Neutrophil (primary cell): ENCODE data around the gene KRT40.
"Not testable (repeated sequence)": the region's sequence is repeated elsewhere in the genome, so short reads cannot be mapped to it uniquely, and the experiment has no call there.

Experiments used
- H3K27ac ChIP-seq: fragments of 200-600 bp; sonication (generic); 2 replicates; pipeline ENCODE4 v1.5.1; 2016; ENCODE audit warnings: mild to moderate bottlenecking, moderate library complexity
- H3K27me3 ChIP-seq: fragments of 200-600 bp; sonication (generic); 2 replicates; pipeline ENCODE4 v1.6.0; 2016; ENCODE audit warnings: mild to moderate bottlenecking
- H3K36me3 ChIP-seq: fragments of 200-600 bp; sonication (generic); 2 replicates; pipeline ENCODE4 v1.5.1; 2017
- H3K4me1 ChIP-seq, 2 experiments: fragments of 200-600 bp in 1 of 2; sonication (generic) in 1 of 2; 1 replicate in 1 of 2; 2 replicates in 1 of 2; pipeline versions ENCODE4 v1.5.1 to v1.6.1; 2013 to 2016; ENCODE audit warnings: low read depth in 1 of 2, low read length in 1 of 2, mild to moderate bottlenecking in 1 of 2, moderate library complexity in 1 of 2; ENCODE audit not compliant: control insufficient read depth in 1 of 2, insufficient read depth in 1 of 2
- H3K4me3 ChIP-seq, 2 experiments: fragments of 200-600 bp in 1 of 2; sonication (generic) in 1 of 2; 1 replicate in 1 of 2; 2 replicates in 1 of 2; pipeline ENCODE4 v1.5.1; 2013 to 2016; ENCODE audit warnings: low read depth in 1 of 2, low read length in 1 of 2, mild to moderate bottlenecking in 1 of 2, moderate library complexity in 1 of 2
- H3K9me3 ChIP-seq: fragments of 200-600 bp; sonication (generic); 2 replicates; pipeline ENCODE4 v1.5.1; 2016
- CTCF ChIP-seq: fragments of 200-600 bp; sonication (generic); IDR thresholded peaks from 2 replicates; pipeline ENCODE4 v1.5.1; 2016; ENCODE audit warnings: antibody characterized with exemption

KRT40 gene

DNA sequence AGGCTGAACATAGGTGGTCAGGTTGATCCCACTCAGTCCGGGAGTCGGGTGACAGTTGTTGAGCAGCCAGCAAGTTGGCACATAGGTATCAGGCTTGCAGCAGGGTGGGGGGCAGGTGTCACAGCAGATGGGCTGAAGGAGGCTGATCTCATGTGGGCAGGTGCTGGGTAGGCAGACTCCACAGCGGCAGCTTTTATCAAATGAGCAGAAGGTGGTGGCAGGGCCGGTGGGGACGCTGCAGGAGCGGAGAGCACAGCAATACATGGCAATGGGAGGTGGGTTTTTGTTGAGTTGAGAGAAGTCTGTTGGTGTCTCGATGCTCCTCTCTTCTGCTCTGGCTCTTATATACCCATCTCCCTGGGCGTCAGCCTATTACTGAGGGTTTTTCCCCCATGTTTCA, 24.7 kb upstream of the KRT40 start, which contains the start of gene KRTAP3-1:
Gene KRTAP3-1, minus strand, starts transcription at position 318 of the 400 bp plus-strand sequence. Its CDS starts 54 bp downstream, at position 264.
- no peak within 1 kb of the TSS for H3K4me3 ChIP-seq
- H3K36me3 ChIP-seq: no peaks in the 10 kb centered on the region
- no peak for TF ChIP-seq CTCF
- H3K9me3 ChIP-seq: no peaks in the 10 kb centered on the region
- H3K27ac ChIP-seq: no peak within 1 kb of the TSS
- H3K4me1 ChIP-seq: no peaks in the 10 kb centered on the region
- H3K27me3 ChIP-seq: peaks cover 11% of the 10 kb centered on the region

DNA sequence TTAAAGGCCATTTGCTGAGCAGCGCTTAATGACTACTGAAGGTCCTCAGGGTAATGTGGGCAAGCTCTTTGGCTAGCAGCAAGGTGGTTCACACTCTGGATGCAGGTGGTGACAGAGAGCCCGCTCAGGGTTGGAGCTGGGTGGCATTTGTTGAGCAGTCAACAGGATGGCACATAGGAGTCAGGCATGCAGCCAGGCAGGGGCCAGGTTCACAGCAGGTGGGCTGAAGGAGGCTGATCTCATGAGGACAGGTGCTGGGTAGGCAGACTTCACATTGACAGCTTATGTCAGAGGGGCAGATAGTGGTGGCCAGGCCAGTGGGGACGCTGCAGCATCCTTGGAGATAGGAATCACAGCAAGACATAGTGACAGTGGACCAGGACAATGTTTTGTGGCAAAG, 20.3 kb upstream of the KRT40 start:
- no peaks in the 10 kb centered on the region for H3K4me1 ChIP-seq
- no peaks in the 10 kb centered on the region for H3K9me3 ChIP-seq
- H3K27ac ChIP-seq: no peak overlapping the region
- no peak for TF ChIP-seq CTCF
- H3K27me3 ChIP-seq: peaks cover 25% of the 10 kb centered on the region
- no peak overlapping the region for H3K4me3 ChIP-seq
- H3K36me3 ChIP-seq: no peaks in the 10 kb centered on the region

DNA sequence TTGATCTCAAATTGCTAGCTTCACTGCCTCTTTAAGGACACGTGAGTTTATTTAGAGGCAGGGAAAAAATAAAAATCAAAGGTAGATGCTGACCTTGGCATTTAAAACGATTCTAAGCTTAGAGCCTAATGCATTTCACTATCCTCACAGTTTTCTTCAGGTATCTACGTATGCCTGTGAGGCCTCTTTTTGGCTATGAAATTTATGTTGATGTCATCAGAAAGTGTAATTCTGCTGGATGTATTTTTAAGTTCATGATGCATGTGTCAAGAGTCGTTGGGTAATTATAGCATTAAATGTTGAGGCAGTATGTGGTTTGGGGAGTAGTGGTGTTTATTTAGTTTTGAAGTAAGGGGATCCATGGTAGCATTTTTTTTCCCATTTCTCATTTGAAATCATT, 19.8 kb upstream of the KRT40 start:
- TF ChIP-seq CTCF: no peak
- H3K27me3 ChIP-seq: peaks cover 28% of the 10 kb centered on the region
- H3K36me3 ChIP-seq: no peaks in the 10 kb centered on the region
- H3K27ac ChIP-seq: no peak overlapping the region
- no peak overlapping the region for H3K4me3 ChIP-seq
- no peaks in the 10 kb centered on the region for H3K9me3 ChIP-seq
- H3K4me1 ChIP-seq: no peaks in the 10 kb centered on the region

- no peak overlapping the region for H3K4me3 ChIP-seq
- no peaks in the 10 kb centered on the region for H3K36me3 ChIP-seq
- H3K4me1 ChIP-seq: no peaks in the 10 kb centered on the region
- H3K27ac ChIP-seq: no peak overlapping the region
- no peak for TF ChIP-seq CTCF
- peaks cover 36% of the 10 kb centered on the region for H3K27me3 ChIP-seq
- H3K9me3 ChIP-seq: no peaks in the 10 kb centered on the region
Observed at GRCh38 chr17:41002814-41003213, 18.7 kb upstream of the KRT40 start.

GRCh38 chr17:41001795-41002194, 17.7 kb upstream of the KRT40 start:
- Histone ChIP-seq H3K4me1 (no peaks in the 10 kb centered on the region), H3K27ac (no peak overlapping the region), H3K4me3 (no peak overlapping the region), H3K36me3 (no peaks in the 10 kb centered on the region), H3K27me3 (peaks cover 46% of the 10 kb centered on the region), H3K9me3 (no peaks in the 10 kb centered on the region)
- no peak for TF ChIP-seq CTCF

DNA sequence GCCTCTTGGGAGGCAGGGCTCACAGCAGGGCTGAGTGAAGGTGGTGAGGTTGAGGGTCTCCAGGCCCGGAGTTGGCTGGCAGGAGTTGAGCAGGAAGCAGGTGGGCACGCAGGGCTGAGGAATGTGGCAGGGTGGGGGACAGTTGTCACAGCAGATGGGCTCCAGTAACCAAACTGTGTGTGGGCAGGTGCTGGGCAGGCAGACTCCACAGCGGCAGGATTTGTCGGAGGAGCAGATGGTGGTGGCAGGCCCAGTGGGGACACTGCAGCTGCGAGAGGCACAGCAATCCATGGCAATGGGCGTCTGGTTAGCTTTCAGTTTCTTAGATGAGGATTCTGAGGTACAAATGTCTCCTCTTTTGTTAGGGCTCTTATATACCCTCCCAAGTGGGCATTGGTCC, 15.4 kb upstream of the KRT40 start, which contains the start of gene KRTAP3-2:
Gene KRTAP3-2, minus strand, starts transcription at position 344 of the 400 bp plus-strand sequence. Its CDS starts 53 bp downstream, at position 291.
- H3K27me3 ChIP-seq: peaks cover 57% of the 10 kb centered on the region
- not testable (repeated sequence) for H3K36me3 ChIP-seq, H3K4me3 ChIP-seq, H3K9me3 ChIP-seq, H3K4me1 ChIP-seq, H3K27ac ChIP-seq
